Nephron progenitor cell (in vitro differentiated cells): ENCODE data around the gene SPATS2.

Experiments used
- DNase-seq: peaks from one replicate; pipeline ENCODE4 v3.0.0; 2021
- H3K27ac Mint-ChIP-seq: 2 replicates; pipeline ENCODE4 v1.8.0; 2021; ENCODE audit warnings: mild to moderate bottlenecking, moderate library complexity, mixed read lengths
- H3K27me3 Mint-ChIP-seq: 2 replicates; pipeline ENCODE4 v1.8.0; 2021; ENCODE audit warnings: mild to moderate bottlenecking, low read depth, mixed read lengths; ENCODE audit not compliant: poor library complexity
- H3K36me3 Mint-ChIP-seq: 2 replicates; pipeline ENCODE4 v1.8.0; 2021; ENCODE audit warnings: low read depth, mixed read lengths
- H3K4me1 Mint-ChIP-seq: 2 replicates; pipeline ENCODE4 v1.8.0; 2021; ENCODE audit warnings: mixed read lengths
- H3K4me3 Mint-ChIP-seq: 2 replicates; pipeline ENCODE4 v1.8.0; 2021; ENCODE audit warnings: mild to moderate bottlenecking, moderate library complexity, mixed read lengths
- H3K9me3 Mint-ChIP-seq: 2 replicates; pipeline ENCODE4 v1.8.0; 2021; ENCODE audit warnings: mild to moderate bottlenecking, moderate library complexity, mixed read lengths
- CTCF ChIP-seq: fragments of 200-600 bp; sonication (generic); IDR thresholded peaks from 2 replicates; pipeline ENCODE4 v1.5.0; 2021; ENCODE audit warnings: antibody characterized with exemption

SPATS2 gene

GRCh38 chr12:49340095-49340870, 27.0 kb upstream of the SPATS2 start:
- Mint-ChIP-seq H3K27ac (no peak overlapping the region), H3K4me1 (peaks cover 67% of the 10 kb centered on the region), H3K9me3 (no peaks in the 10 kb centered on the region), H3K36me3 (no peaks in the 10 kb centered on the region), H3K4me3 (peak overlapping the region; percentile 47), H3K27me3 (peaks cover 87% of the 10 kb centered on the region)
- no peak for DNase-seq
- TF ChIP-seq CTCF: no peak

GRCh38 chr12:49340971-49341776, 26.1 kb upstream of the SPATS2 start:
- DNase-seq: no peak
- Mint-ChIP-seq H3K4me1 (peaks cover 74% of the 10 kb centered on the region), H3K27me3 (peaks cover 89% of the 10 kb centered on the region), H3K36me3 (no peaks in the 10 kb centered on the region), H3K27ac (no peak overlapping the region), H3K4me3 (peak overlapping the region; percentile 47), H3K9me3 (no peaks in the 10 kb centered on the region)
- TF ChIP-seq CTCF: no peak

- Mint-ChIP-seq H3K27ac (no peak overlapping the region), H3K36me3 (no peaks in the 10 kb centered on the region), H3K4me1 (peaks cover 80% of the 10 kb centered on the region), H3K27me3 (peaks cover 89% of the 10 kb centered on the region), H3K4me3 (no peak overlapping the region), H3K9me3 (no peaks in the 10 kb centered on the region)
- TF ChIP-seq CTCF: no peak
- no peak for DNase-seq
Observed at GRCh38 chr12:49341777-49342065, 25.5 kb upstream of the SPATS2 start.

- no peak overlapping the region for H3K27ac Mint-ChIP-seq
- H3K9me3 Mint-ChIP-seq: no peaks in the 10 kb centered on the region
Observed at GRCh38 chr12:49342066-49342913, 25.0 kb upstream of the SPATS2 start.

More at GRCh38 chr12:49342066-49342913, 25.0 kb upstream of the SPATS2 start:
- peak; percentile 99 for TF ChIP-seq CTCF
- H3K4me1 Mint-ChIP-seq: peaks cover 82% of the 10 kb centered on the region
- peaks cover 89% of the 10 kb centered on the region for H3K27me3 Mint-ChIP-seq
- DNase-seq: peak; percentile 93
- H3K36me3 Mint-ChIP-seq: no peaks in the 10 kb centered on the region
- H3K4me3 Mint-ChIP-seq: peak overlapping the region; percentile 77
